CD4-positive, alpha-beta T cell treated with Interferon gamma for 1 hour (primary cell): ENCODE measurements around the gene LBH.
"Not testable (repeated sequence)": the region's sequence is repeated elsewhere in the genome, so short reads cannot be mapped to it uniquely, and the experiment has no call there.

ENCODE experiments used
- DNase-seq: peaks from one replicate; pipeline ENCODE4 v3.0.0-alpha.2; 2020

Gene LBH

DNA sequence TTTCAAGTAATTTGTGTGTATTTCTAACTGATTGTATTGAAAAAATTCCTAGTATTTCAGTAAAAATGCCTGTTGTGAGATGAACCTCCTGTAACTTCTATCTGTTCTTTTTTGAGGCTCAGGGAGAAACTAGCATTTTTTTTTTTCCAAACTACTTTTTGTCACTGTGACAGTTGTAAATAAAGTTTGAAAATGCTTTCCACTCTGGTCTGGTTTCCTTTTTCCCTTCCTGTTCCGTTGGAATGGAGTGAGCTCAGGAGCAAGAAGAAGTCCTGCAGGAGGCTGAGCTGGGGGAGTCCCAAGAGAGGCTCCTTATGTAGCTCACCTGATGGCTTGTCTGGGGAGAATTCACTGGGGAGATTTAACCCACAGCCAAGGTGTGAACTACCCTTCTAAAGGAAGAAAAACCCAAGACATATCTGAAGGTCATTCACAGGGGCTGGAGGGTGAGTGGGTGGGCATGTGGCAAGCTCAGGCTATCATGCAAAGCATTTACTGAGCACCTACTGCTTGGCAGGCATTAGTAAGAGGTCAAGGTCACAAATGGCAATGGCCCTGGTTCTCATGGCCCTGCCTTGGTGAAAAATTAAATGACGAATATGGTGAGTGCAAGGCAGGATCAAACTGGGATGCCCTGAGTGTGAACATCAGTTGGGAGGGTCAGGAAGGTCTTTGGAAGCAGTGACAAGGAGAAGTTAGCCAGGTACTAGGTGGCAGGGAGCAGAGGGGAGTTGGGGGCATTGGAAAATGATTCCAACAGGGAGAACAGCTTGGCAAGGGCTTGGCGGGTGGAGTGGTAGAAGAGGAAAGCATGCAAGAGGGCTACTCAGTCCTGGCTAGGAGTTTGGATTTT is 28.7 kb downstream of the LBH start:
- no peak for DNase-seq

DNA sequence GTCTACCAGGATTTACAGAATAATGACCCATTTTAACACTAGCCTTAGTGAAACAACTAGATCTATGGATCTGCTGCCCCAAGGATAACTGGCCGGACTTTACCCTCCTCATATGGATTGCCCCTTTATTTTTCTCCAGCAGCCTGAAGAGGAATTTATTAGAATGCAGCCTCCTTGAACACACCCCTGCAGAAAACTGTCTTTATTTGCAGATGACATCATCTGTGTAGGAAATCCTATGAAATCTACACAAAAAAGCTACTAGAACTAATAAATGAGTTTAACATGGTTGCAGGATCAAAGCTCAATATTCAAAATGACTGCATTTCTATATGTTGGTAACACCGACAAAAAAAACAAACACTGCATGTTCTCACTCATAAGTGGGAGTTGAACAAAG is 29.6 kb downstream of the LBH start:
- DNase-seq, result no peak

DNA sequence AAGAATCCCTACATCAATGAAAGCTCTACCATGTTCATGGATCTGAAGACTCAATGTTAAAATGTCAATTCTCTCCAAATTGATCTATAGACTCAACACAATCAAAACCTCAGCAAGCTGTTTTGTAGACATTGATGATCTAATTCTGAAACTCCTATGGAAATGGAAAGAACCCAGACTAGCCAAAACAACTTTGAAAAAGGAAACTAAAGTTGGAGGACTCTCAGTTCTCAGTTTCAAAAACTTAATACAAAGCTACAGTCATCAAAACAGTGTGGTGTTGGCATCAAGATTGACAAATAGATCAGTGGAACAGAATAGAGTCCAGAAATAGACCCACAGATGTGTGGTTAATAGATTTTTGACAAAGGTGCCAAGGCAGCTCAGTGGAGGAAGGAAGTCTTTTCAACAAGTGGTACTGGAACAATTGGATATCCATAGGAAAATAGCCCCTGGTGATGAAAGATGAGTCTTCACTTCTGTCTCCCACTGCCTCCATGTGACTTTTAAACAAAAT is 30.4 kb downstream of the LBH start:
- no peak for DNase-seq

DNA sequence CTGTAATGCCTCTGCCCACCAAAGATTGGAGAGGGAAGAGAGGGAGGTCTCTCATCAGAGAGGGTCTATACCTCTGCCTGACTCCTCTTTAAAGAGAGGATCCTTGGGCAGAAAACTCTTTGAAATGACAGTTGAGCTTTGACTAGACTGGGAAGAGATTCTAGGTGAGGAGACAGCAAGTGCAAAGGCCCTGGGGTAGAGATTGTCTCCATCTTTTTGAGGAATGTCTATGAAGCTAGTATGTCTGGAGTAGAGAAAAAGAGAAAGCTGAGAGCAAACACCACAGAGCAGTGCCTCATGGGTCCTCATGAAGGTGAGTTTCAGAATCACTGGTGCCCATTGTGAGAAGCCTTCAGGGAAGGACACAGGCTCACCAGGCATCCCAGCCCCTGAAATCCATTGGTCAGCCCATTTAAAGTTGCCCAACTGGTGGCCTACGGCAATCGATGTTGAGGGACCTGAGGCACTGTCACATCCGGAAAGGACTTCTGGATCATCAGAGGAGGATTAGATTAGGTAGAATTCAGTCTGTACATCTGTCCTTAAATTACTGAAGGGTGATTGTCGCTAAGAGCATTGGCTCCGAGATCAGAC is 31.5 kb downstream of the LBH start:
- DNase-seq, result no peak

DNA sequence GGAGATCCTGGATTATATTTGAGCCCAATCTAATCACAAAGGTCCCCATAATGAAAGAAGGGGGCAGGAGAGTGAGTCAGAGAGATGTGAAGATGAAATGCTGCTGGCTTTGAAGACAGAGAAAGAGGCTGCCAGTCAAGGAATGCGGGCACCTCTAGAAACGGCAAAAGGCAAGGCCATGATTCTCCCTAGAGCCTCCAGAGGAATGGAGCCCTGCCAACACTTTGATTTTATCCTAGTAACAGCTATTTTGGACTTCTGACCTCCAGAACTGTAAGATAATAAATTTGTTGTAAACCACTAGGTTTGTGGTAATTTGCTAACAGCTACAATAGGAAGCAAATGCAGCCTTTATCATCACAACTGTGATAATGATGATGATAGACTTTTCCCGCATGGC is 32.9 kb downstream of the LBH start:
- no peak for DNase-seq

DNA sequence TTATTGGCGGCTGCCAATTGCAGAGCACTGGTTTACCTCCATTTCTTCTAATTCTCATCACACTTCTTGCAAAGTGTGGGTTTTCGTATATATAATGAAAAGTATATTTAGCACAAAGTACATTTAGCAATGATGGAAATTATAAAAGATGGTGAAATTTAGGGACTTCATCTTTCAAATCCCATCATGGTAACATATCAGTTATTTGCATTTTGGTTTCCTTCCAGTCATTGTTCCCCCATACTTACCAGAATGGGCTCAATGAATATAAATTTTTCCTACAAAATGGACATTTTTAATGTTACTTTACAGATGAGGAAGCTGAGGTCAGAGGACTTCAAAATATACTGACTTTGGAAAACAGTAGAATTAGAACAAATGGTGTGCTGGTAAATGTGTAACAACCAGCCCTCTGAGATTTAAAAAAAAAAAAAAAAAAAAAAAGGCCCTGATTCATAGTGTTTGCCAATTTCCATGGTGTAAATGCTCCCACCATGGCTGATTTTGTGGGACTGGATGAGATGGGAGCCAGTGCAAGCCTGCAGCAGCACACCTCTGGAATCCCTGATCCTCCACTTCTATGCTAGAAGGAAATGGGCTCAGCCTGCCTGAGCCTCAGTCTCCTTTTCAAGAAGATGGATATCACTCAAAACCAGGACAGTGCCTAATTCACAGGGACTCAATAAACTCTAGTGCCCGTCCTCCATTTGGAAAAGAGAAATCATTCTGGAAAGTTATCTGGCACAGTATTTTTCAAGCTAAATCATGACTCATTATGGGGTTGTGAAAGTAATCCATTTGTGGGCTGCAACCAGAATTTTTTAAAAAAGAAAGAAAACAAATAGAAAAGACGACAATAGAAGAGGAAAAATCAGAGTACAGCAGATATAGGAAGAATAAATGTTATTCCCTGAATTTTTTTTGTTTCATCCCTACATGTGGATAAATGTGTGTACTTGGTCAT is 34.0 kb downstream of the LBH start:
- no peak for DNase-seq

DNA sequence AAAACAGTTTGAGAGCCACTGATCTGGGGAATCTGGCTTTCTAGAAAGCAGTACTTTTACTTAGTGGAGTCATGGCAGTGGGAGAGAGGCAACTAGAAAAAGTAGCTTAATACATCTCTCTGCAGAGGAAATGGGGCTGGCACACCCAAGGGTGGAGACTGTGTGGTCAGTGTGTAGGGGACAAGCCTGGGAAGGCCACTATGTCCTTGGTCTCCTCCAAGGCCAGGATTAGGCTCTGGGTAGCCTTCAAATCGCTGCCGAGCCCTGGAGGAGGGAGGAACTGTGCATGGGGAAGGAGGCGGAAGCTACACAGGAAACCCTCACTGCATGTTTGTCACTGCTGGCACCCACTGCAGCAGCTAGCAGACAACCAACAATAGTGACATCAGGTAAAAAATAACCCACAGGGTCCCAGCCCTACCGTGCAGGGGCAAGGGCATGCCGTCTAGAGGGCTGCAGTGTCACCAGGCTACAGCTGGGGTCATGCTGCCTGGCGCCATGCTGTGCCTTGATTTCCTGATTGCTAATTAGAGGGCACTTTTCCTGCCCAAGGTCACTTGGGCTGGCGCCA is 34.8 kb downstream of the LBH start:
- DNase-seq, result peak; percentile 72

DNA sequence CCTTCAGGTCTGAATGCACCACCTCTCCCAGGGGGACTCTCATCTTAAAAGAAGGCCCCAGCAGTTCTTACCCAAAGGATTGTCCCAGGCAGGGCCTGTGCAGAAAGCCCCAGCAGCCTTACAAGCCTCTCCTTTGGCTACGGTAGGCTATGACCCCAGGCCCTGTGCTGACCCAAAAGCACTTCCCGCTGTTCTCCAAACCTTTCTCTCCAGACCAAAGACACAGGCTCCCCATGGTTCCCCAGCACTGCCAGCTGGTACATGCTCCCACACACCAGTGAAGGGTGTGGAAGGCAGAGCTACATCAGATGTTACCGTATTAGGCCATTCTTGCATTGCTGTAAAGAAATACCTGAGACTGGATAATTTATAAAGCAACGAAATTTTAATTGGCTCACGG is 35.4 kb downstream of the LBH start:
- DNase-seq, result no peak

DNA sequence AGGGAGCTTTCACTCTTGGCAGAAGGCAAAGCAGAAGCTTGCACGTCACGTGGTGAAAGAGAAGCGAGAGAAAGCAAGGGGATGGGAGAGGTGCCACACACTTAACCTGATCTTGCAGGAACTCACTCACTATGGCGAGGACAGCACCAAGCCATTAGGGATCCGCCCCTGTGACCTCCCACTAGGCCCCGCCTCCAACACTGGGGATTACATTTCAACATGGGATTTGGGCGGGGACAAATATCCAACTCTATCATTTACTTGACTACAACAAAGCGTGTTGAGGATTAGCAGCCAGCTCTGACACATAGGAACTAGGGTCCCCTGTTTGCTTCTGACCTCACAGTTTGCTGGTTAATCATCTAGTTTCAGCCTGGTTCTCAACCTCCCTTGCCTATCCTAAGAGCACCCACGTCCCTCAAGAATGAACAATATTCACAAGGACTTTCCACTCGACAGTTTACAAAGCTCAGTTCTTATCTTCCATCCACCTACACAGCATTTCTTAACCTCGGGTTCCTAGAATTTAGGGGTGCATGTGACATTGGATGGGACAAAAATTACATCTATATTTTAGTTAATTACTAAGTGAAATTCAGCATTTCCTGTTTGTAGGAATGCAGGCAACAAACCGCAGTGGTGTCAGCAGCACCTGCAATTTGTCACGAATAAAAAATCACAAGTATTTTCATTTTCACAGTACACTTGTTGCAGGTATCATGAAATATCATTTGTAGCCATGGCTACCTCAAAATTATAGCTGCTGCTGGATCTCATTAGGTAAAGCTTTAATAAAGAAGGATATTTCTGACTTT is 36.0 kb downstream of the LBH start:
- no peak for DNase-seq

DNA sequence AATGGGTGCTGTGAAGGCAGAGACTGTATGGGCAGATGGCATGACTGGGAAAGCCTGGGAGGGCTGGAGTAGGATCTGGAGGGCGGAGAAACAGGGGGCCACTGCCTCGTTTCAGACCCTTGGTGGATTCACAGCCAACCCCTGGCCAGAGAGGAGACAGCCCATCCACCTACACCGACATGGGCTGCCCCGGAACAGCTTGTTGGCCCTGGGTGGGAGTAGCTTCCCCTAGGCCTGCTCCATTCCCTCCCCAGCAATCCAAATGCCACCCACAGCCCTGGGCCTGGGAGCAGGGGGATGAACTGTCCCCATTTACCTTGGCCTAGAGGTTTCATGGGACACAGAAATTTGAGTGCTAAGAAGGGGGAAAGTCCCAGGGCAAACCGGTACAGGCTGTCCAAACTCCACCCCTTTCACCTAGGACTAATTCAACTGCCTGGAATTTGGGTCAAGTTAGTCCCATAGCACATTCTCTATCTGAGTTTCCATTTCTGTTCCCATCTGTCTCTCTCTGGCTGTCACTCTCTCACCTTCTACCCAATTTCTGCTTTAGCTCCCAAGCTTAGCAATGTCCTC is 37.0 kb downstream of the LBH start:
- no peak for DNase-seq

DNA sequence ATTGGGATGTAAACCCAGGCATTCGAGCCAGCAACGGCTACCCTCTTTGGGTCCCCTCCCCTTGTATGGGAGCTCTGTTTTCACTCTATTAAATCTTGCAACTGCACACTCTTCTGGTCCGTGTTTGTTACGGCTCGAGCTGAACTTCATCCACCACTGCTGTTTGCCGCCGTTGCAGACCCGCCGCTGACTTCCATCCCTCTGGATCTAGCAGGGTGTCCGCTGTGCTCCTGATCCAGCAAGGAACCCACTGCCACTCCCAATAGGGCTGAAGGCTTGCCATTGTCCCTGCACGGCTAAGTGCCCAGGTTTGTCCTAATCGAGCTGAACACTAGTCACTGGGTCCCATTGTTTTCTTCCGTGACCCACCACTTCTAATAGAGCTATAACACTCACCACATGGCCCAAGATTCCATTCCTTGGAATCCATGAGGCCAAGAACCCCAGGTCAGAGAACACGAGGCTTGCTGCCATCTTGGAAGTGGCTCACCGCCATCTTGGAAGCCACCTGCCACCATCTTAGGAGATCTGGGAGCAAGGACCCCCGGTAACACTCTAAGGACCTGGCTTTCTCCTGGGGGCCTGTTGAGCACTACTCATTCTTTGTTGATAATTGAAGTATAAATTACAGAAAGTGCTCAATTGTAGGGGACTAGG is 37.9 kb downstream of the LBH start:
- DNase-seq, result not testable (repeated sequence)

DNA sequence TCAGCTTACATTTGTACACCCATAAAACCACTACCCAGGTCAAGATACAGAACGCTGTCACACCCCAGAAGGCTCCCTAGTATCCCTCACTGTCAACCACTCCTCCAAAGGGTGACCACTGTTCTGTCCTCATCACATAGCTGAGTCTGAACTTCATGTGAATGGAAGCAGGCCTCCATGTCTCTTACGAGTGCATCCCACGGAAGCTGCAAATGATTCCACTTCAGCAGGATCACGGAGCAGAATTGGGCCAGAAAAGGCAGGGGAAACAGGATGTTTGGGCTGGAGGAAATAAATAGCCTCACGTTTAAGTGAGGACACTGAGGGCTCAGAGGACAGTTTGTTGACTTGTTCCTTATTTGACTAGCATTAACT is 38.4 kb downstream of the LBH start:
- no peak for DNase-seq

DNA sequence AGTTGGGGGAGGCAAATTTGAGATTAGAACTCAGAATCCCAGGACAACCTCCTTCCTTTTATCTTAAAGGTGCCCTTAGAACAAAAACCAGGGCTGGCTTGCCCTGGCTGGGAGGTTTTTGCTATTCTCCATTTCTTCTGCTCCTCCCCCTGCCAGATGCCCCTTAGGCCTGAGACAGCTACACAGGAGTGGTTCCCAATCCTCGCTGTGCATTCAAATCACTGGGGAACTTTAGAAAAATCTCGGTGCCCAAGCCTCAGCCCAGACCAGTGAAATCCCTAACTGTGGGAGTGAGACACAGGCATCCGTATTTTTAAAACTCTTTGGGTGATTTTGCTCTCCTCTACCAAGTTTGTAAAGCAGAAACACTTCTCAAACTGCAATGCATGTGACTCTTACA is 38.8 kb downstream of the LBH start:
- no peak for DNase-seq

DNA sequence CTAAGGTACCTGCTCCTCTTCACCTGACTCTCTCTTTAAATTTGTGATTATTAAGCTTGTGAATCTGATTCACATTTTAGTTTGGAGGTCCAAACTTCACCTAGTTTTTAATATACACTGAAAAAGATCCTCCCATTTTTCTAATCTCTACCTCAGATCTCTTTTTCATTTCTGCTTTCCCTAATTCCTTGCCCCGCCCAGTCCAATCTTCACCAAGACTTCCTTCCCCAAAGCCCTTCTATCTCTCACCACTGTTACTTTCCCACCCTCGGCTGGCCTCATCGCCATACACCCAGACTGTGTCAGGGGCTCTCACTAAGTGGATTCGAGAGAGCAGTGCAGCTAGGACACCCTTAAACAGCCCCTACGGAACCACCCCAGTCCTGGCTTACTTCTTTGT is 40.0 kb downstream of the LBH start:
- no peak for DNase-seq

DNA sequence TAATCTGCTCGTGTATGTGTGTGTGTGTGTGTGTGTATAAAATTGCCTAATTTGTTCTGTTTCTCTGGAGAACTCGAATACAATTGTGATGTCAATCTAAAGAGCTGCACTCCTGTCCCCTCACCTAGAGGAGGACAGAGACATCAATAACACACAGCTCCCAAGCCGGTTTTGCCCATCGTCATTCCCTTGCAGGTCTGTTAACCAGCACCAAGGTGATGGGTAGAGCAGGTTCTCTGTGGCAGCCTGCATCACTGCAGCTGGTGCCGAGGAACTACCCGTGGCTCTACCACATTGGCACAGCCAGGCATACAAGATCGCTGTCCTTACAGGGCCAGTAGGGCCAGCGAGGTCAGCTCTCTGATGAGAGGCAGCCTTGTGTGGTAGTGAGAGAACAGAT is 41.0 kb downstream of the LBH start:
- no peak for DNase-seq

DNA sequence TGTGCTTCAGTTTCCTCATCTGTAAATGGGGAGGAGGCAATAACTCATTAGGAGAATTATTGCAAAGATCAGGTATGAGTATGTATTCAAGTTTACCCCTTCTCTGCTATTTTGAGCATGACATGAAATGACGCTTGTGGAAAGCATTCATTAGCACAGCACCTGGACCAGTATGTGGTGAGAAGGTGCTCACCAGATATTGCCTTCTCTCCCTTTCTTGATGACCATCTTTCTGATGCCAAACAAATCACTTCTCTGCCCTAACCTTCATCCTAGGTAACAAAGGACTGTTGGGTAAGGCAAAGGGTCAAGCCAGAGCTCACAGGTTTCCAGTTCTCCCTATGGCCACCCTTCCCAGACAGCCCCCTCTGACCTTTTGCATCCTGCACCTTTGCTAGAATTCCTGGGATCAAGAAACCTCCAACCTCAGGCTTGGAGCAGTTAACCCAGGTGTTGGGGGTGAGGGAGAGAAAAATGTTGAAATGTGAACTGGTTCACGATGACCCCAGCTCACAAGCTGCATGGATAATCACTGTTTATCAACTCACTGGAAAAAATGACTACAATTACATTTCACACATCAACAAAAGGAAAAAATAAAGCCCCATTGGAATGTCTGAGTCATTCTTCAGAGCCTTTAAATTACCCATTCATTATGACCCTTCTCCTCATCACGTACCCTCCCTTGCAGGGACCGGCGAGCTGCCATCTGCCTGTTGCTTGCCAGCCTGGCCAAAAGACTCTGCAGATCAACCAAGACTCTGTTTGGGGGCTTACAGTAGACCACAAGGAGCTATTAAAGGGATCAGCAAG is 41.6 kb downstream of the LBH start:
- no peak for DNase-seq

DNA sequence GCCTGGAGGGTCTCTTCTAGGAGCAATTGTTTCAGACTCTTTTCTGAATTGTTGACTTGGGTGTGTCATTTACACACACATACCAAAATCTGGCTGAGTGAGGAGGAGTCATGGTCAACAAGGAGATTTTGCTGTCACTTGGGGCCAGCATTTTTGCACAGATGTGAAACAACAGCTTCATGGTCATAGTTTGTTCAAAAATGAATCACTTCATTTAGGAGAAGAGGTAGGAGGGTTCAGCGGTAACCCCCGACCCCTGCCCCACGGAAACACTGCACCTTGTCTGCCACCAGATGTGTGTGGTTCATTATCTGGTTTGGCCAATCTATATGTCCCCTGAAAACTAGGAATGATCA is 42.2 kb downstream of the LBH start:
- no peak for DNase-seq

DNA sequence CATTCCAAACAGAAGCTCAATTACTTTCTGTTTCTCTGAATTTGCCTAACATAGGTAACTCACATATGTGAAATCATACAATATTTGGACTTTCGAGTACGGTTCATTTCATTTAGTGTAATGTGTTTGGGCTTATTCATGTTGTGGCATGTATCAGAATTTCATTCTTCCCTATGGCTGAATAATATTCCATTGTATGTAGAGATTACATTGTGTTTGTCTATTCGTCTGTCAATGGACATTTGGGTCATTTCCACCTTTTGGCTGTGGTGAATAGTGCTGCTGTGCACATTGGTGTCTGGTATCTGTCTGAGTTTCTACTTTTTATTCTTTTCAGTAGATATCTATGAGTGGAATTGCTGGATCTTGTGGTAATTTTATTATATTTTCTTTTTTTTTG is 43.9 kb downstream of the LBH start:
- DNase-seq, result no peak

DNA sequence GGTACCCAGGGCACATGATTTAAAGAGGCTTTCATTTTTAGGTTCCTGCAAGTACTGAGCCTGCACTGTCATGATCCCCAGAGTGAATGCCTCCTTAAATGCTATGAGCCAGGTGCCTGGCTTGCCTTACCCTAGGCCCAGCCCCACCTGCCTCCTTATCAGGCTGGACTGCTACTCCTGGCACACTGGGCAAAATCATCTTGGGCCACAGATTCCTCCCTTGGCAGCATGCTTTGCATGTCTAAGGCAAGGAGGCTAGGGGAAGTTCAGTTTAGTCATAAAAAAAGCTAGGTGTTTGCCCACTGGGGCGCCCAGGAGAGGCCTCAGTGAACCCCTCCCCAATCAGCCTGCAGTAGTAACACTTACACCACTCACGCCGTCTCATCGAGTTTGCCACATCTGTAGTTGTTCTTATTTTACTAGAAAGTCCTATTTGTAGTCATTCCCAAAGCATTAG is 45.1 kb downstream of the LBH start:
- DNase-seq, result no peak

DNA sequence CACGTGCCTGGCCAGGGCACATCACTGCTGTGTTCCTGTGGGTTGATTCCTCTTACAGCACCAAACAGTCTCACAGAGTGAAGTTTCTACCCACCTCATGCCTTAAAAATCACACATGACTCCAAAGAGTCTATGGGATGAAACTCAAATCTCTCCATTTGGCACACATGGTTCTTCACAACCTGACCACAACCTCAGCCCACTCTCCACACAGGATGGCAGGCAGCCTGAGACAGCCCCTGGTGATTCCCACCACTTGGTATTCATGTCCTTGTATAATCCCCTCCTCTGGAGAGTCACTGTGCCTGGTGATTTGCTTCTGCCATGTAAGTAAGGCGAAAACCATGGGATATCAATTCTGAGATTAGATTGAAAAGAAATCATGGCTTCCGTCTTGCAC is 46.2 kb downstream of the LBH start:
- no peak for DNase-seq
